T-helper 1 cell treated with Interleukin-12 subunit alpha and Interleukin-12 subunit beta and Interleukin-4 antibody, amounts not matched to agents 30 ng/mL and 1 ng/mL, for 36 hours (primary cell): ENCODE data around the gene PGAP1. TPM values are rescaled to one million over a fixed set of nuclear protein-coding genes. Genes with fewer than 3 reads are reported as not detected.

Experiments
- intact Hi-C: fragments of 100-400 bp; cut with micrococcal nuclease; formaldehyde crosslinking; loops from one replicate; pipeline ENCODE4 v1.15.1; 2024
- total RNA-seq: library from RNA; stranded (reverse); gene quantifications from 2 replicates; pipeline ENCODE4 v1.2.3, GENCODE V29; 2022

Gene PGAP1
- total RNA-seq, 1 donor from 2014 or later = 44.9 TPM

DNA sequence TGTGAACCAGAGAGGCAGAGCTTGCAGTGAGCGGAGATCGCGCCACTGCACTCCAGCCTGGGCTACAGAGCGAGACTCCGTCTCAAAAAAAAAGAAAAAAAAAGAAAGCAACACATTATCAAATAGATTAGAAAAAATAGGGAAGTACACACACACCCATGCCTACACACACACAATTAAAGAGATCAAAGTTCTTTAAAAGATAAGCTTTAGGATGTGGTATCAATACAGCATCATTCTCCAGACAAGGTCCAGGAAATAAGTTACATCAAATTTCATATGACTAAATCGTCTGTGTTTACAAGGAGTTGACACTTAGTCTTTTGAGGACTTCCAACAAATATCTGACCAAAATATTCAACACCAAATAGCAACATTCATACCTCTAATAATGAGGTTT is 25.7 kb downstream of the PGAP1 start:
- intact Hi-C loops = no loop called here

DNA sequence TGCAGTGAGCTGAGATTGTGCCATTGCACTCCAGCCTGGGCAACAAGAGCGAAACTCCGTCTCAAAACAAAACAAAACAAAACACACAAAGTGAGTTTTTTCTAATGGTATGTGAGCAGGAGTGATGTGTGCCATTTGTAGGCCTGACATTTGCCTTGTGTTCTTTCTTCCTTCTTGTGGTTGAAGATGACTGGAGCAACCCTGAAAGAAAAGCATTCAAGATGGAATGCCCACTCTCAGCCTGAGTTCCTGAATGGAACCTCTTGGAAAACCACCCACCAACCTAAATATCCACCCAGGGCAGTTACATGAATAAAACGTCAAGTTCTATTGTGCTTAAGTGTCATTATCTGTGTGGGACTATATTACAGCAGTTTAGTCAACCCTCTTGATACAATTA is 26.5 kb downstream of the PGAP1 start:
- intact Hi-C loops = no loop called here

- intact Hi-C loops = no loop called here
Measured at GRCh38 chr2:196891136-196891535, 35.4 kb downstream of the PGAP1 start.

DNA sequence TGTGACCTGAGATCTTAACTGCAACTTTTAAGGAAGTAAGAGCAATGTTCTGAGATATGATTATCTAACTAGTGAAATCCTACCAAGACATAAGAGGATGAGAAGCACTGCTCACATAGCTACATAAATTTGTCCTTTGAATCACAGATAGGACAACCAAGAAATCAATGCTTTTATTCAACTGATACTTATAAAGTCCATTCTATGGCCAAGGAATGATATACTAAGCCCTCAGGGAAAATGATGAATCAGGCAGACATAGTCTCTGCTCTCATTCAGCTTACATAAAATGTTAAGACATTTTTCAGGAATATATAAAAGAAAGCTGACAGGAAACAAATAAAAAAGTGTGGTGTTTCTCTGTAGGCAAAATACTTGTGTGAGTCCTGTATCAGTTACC is 39.1 kb downstream of the PGAP1 start:
- intact Hi-C loops = no loop called here

- intact Hi-C loops = loop anchor here (5.0 kb wide), 1 partner anchor 33 kb away; no protein-coding TSS in a partner anchor
Measured at GRCh38 chr2:196884368-196884767, 42.1 kb downstream of the PGAP1 start.

DNA sequence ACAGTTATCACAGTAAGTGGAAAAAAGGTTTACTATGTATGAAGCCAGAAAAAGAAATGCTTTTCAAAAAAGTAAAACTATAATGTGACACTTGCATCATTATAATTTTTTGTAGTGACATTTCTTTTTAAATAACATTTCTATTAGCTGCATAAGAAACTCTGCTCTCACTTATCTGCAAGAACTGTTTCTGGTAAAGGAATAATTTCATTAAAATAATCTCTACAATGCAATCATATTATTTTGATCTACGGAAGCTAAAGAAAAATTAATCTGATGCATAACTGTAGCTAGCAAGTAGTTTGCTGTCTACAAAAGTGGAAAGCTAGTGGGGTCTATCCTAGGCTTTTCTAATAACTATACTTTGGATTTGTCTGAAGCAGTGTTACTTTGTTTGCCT is 50.1 kb downstream of the PGAP1 start:
- intact Hi-C loops = no loop called here

DNA sequence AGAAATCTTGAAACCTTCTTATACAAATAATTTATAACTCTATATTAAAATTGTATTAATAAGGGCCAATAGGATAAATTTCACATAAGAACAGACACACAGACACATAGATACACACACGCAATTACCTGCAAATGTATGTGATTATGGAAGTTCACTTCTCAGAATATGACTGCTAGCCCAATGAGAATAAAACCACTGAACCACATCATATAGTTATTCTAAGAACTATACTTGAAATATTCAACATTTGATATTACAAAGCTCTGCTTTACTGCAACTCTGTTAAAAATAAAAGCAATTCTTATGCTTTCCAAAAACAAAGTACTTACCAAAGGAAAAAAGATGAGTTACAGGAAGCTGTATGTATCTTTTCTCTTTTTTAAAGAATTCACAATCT is 51.1 kb downstream of the PGAP1 start:
- intact Hi-C loops = loop anchor here (2.0 kb wide), 1 partner anchor 113 kb away; no protein-coding TSS in a partner anchor

- intact Hi-C loops = no loop called here
Measured at GRCh38 chr2:196873511-196873910, 53.0 kb downstream of the PGAP1 start.

- intact Hi-C loops = no loop called here
Measured at GRCh38 chr2:196854629-196855028, 71.9 kb downstream of the PGAP1 start.

DNA sequence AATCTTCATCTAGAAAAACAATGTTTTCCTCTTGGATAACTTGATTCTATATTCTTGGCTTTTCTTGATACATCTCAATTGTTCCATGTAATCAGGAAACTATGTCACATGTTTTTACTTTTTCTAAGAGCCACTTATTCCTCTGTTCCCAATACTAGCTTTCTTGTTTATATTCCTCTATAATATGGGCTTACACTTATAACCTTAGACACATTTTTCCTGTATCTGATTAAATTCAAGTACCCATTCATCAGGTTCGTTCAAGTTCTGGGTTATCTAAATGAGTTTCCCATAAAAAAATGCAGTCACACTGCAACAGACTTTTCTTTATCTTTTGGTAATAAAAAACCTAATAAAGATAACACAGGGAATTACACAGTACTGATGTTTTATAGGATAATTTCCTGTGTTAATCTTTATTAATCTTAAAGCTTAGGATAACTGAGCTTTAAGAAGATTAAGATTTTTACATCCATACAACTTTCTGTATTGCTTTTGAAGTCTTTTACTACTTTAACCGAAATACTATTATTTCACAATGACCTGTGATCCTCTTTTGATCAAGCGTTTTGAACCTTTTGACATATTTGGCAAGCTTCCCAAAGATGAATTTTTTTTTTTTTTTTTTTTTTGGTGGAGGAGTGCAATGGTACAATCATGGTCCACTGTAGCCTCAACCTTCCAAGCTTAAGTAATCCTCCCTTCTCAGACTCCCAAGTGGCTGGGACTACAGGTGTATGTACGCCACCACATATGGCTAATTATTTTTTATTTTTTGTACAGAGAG is 73.0 kb downstream of the PGAP1 start:
- intact Hi-C loops = loop anchor here (2.0 kb wide), 1 partner anchor 73 kb away; the partner anchor contains the start of gene PGAP1

GRCh38 chr2:196851088-196851487 is 75.4 kb downstream of the PGAP1 start:
- intact Hi-C loops = no loop called here

DNA sequence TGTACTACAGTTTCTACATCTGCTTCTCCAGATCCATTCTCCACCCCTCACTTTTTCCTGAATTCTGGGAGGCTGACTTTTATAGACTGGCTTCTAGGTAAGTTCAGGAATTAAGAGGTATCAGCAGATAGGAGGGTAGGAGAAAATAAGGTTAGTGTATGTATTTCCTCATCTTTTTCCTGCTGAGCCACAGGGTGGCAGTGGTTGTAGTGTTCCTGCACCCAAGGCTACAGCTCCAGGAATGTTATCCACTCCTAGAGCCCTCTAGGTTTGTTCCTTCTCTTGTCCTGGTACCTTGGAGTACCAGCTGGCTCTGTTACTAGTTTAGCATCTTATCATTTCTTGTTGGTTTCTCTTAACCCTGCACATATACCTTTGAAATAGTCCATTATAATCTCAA is 76.6 kb downstream of the PGAP1 start:
- intact Hi-C loops = loop anchor here (2.0 to 5.0 kb wide), 2 partner anchors 15 to 557 kb away; no protein-coding TSS in a partner anchor

GRCh38 chr2:196846295-196846694 is 80.2 kb downstream of the PGAP1 start:
- intact Hi-C loops = loop anchor here (5.0 kb wide), 1 partner anchor 561 kb away; no protein-coding TSS in a partner anchor

GRCh38 chr2:196845371-196845770 is 81.1 kb downstream of the PGAP1 start:
- intact Hi-C loops = loop anchor here (5.0 kb wide), 1 partner anchor 562 kb away; no protein-coding TSS in a partner anchor

DNA sequence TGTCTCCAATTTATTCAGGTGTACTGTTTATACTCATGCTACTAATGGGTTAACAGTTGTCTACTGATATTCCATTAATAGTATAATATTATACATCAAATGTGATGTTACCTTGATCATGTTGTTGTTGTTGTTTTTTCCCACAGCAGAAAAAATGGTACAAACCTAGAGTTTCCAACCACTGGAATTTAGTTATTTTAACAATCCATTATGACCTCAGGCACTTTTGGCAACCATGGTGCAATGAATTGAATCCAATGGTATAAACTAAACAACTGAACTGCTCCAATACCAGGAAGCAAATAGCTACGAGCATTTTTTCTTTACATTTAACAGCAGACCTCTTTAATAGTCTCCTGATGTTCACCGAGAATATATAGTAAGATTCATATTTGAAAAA is 86.3 kb downstream of the PGAP1 start:
- intact Hi-C loops = no loop called here

GRCh38 chr2:196839574-196839973 is 86.9 kb downstream of the PGAP1 start:
- intact Hi-C loops = no loop called here

- intact Hi-C loops = no loop called here
Measured at GRCh38 chr2:196836440-196836839, 90.1 kb downstream of the PGAP1 start.

DNA sequence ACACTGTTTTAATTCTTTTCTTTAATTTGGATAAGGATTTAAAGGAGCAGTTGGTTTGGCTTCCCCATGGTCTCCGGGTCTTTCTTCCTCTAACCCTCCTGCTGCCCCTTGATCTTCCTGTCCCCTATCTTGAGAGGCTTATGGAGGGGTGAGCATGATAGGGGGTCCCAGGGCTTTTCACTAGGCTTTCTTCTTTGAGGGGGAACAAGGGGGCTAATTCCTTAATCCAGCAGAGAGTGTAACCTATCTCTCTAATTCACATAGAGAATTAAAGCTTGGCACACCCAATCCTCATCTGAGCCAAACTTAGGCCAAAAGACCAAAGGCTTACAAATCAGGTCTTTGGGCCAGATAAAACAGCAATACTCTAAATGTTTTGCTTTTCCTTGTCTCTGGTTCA is 95.8 kb downstream of the PGAP1 start:
- intact Hi-C loops = no loop called here

- intact Hi-C loops = no loop called here
Measured at GRCh38 chr2:196827356-196827755, 99.2 kb downstream of the PGAP1 start.

- intact Hi-C loops = no loop called here
Measured at GRCh38 chr2:196823750-196824522, 102.6 kb downstream of the PGAP1 start.

GRCh38 chr2:196821195-196821594 is 105.3 kb downstream of the PGAP1 start:
- intact Hi-C loops = no loop called here

DNA sequence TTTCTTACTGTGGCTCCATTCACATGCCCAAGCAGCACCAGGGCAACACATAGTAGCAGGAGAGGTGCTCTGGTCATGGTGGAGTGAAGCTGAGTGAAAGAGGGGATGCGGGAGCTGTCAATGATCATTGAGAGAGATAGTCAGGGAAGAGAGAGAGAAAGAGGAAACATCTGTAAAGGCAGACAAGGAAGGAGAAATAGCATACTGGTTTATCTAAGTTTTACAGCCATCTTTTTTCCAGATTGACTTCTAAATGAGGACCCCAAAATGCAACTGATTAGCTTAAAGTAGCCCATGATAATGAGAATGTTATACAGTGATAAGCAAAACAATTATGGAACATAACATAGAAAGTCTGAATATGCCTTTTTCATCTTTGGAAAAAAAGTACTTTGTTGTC is 117.2 kb downstream of the PGAP1 start, which contains the start of gene C2orf66:
TSS of gene C2orf66 (minus strand) at position 96 of the 400 bp plus-strand sequence. CDS start at position 77, 19 bp downstream.
- intact Hi-C loops = no loop called here
